Stomach (tissue), 4 donors: ENCODE measurements around the gene SORCS3.

Experiments used
- CTCF ChIP-seq, 7 experiments: fragments of 450-650 bp in 4 of 7; fragments of 200-600 bp in 3 of 7; sonication (generic) in 3 of 7; IDR thresholded peaks; one replicate each; pipeline ENCODE4 v1.5.1; 2016 to 2019; ENCODE audit warnings: antibody characterized with exemption in 7 of 7, control low read depth in 2 of 7, mild to moderate bottlenecking in 1 of 7
- EP300 ChIP-seq: sonication (generic); formaldehyde crosslinking; IDR thresholded peaks from one replicate; pipeline ENCODE4 v1.6.1; 2017; ENCODE audit warnings: antibody characterized with exemption
- POLR2A ChIP-seq, 4 donors: fragments of 450-650 bp; IDR thresholded peaks; one replicate each; pipeline ENCODE4 v1.6.1; 2016; ENCODE audit warnings: antibody characterized with exemption in 4 of 4, control low read depth in 2 of 4, mild to moderate bottlenecking in 1 of 4, moderate library complexity in 1 of 4
- POLR2AphosphoS5 ChIP-seq, 3 donors: sonication (generic); formaldehyde crosslinking; IDR thresholded peaks; one replicate each; pipeline ENCODE4 v1.6.1; 2016; ENCODE audit warnings: antibody characterized with exemption in 3 of 3

- TF ChIP-seq CTCF (IDR thresholded peaks at IDR 0.05) (no peak), EP300 (no peak), POLR2A (IDR thresholded peaks at IDR 0.05) (no peak), POLR2AphosphoS5 (IDR thresholded peaks at IDR 0.05) (no peak)
These were observed 520.7 kb downstream of the SORCS3 start for GRCh38 chr10:105161767-105162166.
